HT-29 (cell line): Measurements from ENCODE around the gene AP3B1. TPM values are rescaled to one million over a fixed set of nuclear protein-coding genes. Genes with fewer than 3 reads are reported as not detected.

ENCODE experiments used
- DNase-seq: peaks from one replicate; pipeline ENCODE4 v3.0.0-alpha.2; 2015; ENCODE audit warnings: low spot score
- total RNA-seq: library from RNA; depleted of rRNA; stranded (reverse); fragments of >200 nt; shearing (Covaris generic); gene quantifications from 2 replicates; pipeline ENCODE4 v1.2.3, GENCODE V29; 2014

AP3B1 gene
- total RNA-seq, 1 experiment from 2014 or later, result 20.0 TPM

DNA sequence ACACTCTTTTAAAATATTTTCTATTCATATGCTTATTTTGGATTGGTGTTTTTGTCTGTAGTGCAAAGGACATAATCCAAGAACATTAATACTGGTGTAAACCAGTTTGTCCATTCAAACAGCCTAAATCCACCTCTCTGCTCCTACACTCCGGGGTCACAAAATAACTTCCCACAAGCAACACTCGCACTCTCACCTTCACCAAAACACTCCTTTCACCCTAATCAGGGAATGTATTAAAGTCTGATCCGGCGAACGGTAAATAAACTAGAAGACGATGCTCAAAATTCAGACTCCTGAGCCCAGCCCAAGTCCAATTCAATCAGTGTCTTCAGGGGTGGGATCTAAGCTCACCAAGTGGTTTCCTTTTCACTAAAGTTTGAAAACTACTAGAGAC, 649 bp downstream of the AP3B1 start:
- DNase-seq, result peak; percentile 41

- DNase-seq, result no peak
Observed at GRCh38 chr5:78291687-78292086, 2.8 kb downstream of the AP3B1 start.

- no peak for DNase-seq
Observed at GRCh38 chr5:78289911-78290310, 4.6 kb downstream of the AP3B1 start.

- DNase-seq, result no peak
Observed at GRCh38 chr5:78288246-78288645, 6.3 kb downstream of the AP3B1 start.

DNA sequence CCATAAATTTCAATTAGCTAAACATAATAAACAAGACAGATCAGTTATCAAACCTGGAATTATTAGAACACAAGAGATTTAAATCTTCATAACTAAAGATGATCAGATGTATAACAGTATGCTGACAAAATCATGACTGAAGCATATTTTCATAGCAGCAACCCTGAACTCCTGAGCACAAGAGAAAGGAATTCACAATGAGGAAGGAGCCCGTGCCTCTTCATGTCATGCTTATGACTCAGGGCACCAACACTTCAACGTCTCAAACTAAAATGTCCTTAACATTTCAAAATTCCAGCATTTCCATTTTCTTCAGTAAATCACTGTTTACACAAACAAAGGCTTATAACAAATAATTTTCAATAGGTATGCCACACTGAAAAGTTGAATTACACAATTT, 6.7 kb downstream of the AP3B1 start:
- no peak for DNase-seq

- DNase-seq, result no peak
Observed at GRCh38 chr5:78287169-78287568, 7.3 kb downstream of the AP3B1 start.

GRCh38 chr5:78286290-78286689, 8.2 kb downstream of the AP3B1 start:
- no peak for DNase-seq

GRCh38 chr5:78283802-78284201, 10.7 kb downstream of the AP3B1 start:
- DNase-seq, result no peak

DNA sequence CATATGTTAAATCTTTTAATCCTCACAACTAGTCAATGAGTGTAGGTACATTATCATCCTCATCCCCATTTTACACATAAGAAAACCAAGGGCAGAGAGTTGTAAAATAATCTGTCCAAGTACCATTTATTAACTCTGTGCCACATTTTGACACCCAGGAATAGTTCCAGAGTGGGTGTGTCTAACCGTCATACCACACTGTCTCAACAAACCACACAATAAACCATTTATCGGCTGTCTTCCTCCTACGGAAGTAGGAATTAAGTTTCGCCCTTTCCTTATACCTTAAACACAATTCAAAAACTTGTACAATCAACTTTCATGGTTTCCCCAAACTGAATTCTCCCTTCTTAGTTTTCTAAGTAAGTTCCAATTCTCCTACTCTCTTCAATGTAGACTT, 11.4 kb downstream of the AP3B1 start:
- DNase-seq, result no peak

GRCh38 chr5:78280261-78280660, 14.2 kb downstream of the AP3B1 start:
- no peak for DNase-seq

- DNase-seq, result no peak
Observed at GRCh38 chr5:78279194-78279593, 15.3 kb downstream of the AP3B1 start.

GRCh38 chr5:78277715-78278114, 16.8 kb downstream of the AP3B1 start:
- no peak for DNase-seq

GRCh38 chr5:78275998-78276543, 18.4 kb downstream of the AP3B1 start:
- DNase-seq, result no peak

DNA sequence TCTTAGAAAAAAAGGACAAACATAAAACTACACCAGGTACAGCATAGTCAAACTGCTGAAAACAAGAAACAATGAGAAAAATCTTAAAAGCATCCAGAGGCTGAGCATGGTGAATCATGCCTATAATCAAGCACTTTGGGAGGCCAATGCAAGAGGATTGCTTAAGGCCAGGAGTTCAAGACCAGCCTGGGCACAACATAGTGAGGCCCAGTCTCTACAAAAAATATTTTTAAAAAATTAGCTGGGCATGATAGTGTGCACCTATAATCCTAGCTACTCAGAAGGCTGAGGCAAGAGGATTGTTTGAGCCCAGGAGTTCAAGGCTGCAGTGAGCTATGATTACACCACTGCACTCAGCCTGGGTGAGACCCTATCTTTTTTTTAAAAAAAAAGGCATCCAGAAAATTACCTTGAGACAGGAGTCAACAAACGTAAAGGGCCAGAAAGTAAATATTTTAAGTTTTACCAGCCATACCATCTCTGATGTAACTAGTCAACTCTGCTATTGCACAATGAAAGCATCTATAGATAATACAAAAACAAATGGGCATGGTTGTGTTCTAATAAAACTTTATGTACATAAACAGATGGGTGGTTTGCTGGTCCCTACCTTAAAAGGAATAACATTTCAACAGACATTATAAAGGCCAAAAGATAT, 19.8 kb downstream of the AP3B1 start:
- DNase-seq, result no peak

DNA sequence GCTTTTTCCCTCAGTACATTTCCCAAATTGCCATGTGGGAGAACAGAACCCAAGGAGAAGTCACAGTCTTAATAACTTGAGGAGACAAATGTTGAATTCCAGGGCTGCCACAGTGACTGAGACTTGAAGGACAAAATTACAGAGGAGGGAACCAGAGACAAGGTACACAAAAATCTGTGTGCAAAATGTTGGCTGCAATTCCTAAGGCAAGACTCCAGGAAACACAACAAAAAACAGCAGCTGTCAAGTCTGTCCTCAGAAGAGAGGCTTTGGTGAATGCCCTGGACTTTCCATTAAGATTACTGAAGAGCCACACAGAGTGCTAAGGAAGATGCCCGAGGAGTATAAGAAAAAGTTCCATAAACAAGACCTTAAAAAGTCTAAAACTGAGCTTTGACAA, 21.1 kb downstream of the AP3B1 start:
- no peak for DNase-seq

GRCh38 chr5:78271766-78272165, 22.7 kb downstream of the AP3B1 start:
- no peak for DNase-seq

DNA sequence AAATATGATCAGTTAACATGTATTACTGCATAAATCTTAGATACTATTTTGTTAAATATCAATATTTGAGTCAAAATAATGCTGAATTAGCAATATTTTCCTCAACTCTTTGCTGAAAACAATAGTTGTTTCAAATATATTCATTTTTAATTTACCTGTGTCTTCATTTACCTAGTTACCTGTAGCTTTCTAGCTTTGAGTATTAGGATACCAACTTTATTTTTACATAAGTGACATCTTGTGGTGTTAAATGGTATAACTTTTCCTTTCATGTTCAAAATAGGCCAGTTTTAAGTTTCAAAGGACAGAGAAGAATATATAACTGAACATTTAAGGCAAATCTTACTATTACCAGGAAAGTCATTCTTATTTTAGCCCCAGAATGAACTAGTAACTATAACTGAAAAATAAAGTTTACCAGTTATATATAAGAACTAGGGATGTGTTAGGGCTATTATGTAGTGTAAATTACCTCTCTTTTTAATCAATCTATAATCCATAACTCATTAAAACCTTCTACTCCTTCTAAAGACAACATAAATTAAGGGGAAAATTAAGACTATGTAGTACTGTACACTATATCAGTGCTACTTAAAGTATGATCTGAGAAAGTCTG, 25.3 kb downstream of the AP3B1 start:
- peak; percentile 33 for DNase-seq

GRCh38 chr5:78268356-78268755, 26.1 kb downstream of the AP3B1 start:
- DNase-seq, result no peak

- no peak for DNase-seq
Observed at GRCh38 chr5:78265163-78265562, 29.3 kb downstream of the AP3B1 start.

- no peak for DNase-seq
Observed at GRCh38 chr5:78264600-78264999, 29.9 kb downstream of the AP3B1 start.

DNA sequence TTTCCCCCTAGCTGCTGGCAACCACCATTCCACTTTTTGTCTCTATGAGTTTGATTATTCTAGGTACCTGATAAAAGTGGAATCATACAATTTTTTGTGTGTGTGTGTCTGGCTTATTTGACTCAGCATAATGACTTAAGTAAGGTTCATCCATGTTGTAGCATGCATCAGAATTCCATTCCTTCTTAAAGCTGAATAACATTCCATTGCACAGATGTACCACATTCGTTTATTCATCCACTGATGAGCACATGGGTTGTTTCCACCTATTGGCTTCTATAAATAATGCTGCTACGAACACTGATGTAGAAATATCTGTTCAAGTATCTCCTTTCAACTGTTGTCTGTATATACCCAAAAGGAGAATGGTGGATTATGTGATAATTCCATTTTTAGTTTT, 33.7 kb downstream of the AP3B1 start:
- no peak for DNase-seq

DNA sequence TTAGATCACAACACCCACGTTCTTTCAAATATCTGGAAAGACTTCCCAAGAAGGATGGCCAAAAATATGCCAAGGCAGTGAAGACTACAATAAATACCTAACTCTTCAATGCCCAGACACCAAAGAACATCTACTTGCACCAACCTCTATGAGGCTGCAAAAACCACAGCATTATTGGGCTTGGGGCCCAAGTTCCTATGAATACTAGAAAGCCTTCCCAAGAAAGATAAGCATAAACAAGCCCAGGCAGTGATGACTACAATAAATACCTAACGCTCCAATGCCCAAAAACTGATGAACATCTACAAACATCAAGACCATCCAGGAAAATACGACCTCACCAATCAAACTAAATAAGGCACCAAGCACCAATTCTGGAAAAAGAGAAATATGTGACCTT, 41.3 kb downstream of the AP3B1 start:
- DNase-seq, result no peak

- DNase-seq, result no peak
Observed at GRCh38 chr5:78252715-78253114, 41.8 kb downstream of the AP3B1 start.
